WTC11 (cell line): ENCODE measurements around the gene OGDH.

Source experiments
- AR ChIP-seq: fragments of 250-450 bp; sonication (Bioruptor Pico); IDR thresholded peaks from 2 replicates; pipeline ENCODE4 v1.9.0; 2021; ENCODE audit warnings: mild to moderate bottlenecking
- CBFB ChIP-seq: sonication (generic); formaldehyde crosslinking; IDR thresholded peaks from 2 replicates; pipeline ENCODE4 v1.8.1; 2022; ENCODE audit warnings: mild to moderate bottlenecking, low read depth, missing genetic modification reagents
- CTCF ChIP-seq: fragments of 200-600 bp; IDR thresholded peaks from 2 replicates; pipeline ENCODE4 v1.8.0; 2022; ENCODE audit warnings: antibody characterized with exemption
- EMX1 ChIP-seq: fragments of 250-450 bp; sonication (Bioruptor Pico); IDR thresholded peaks from 2 replicates; pipeline ENCODE4 v1.8.0; 2021; ENCODE audit warnings: mild to moderate bottlenecking
- MAX ChIP-seq: sonication (generic); formaldehyde crosslinking; IDR thresholded peaks from 2 replicates; pipeline ENCODE4 v1.8.0; 2022; ENCODE audit warnings: mild to moderate bottlenecking, missing genetic modification reagents
- NR3C1 ChIP-seq: sonication (generic); formaldehyde crosslinking; conservative IDR thresholded peaks from 2 replicates; pipeline ENCODE4 v1.8.1; 2023; ENCODE audit warnings: low read depth, mild to moderate bottlenecking, missing genetic modification reagents
- PREB ChIP-seq: sonication (generic); formaldehyde crosslinking; IDR thresholded peaks from 2 replicates; pipeline ENCODE4 v1.8.1; 2022; ENCODE audit warnings: mild to moderate bottlenecking, missing genetic modification reagents, moderate library complexity, borderline replicate concordance
- SP1 ChIP-seq: sonication (generic); formaldehyde crosslinking; conservative IDR thresholded peaks from 2 replicates; pipeline ENCODE4 v1.8.1; 2022; ENCODE audit warnings: missing genetic modification reagents
- TEAD1 ChIP-seq: sonication (generic); formaldehyde crosslinking; IDR thresholded peaks from 2 replicates; pipeline ENCODE4 v1.8.0; 2022; ENCODE audit warnings: mild to moderate bottlenecking, missing genetic modification reagents
- TP53 ChIP-seq: sonication (generic); formaldehyde crosslinking; IDR thresholded peaks from 2 replicates; pipeline ENCODE4 v1.8.1; 2023; ENCODE audit warnings: mild to moderate bottlenecking, missing genetic modification reagents
- USF1 ChIP-seq: sonication (generic); formaldehyde crosslinking; IDR thresholded peaks from 2 replicates; pipeline ENCODE4 v1.8.0; 2022; ENCODE audit warnings: mild to moderate bottlenecking, missing genetic modification reagents
- ZBTB21 ChIP-seq: sonication (generic); formaldehyde crosslinking; IDR thresholded peaks from 2 replicates; pipeline ENCODE4 v1.8.1; 2023; ENCODE audit warnings: mild to moderate bottlenecking, missing genetic modification reagents, borderline replicate concordance

- TF ChIP-seq SP1 (CRISPR knock-in tag) (no peak), CTCF (no peak), MAX (no peak), AR (CRISPR knock-in tag) (no peak), TP53 (no peak), TEAD1 (CRISPR knock-in tag) (no peak), EMX1 (CRISPR knock-in tag) (no peak), CBFB (CRISPR knock-in tag) (no peak), ZBTB21 (CRISPR knock-in tag) (no peak), USF1 (CRISPR knock-in tag) (no peak), PREB (no peak), NR3C1 (CRISPR knock-in tag) (no peak)
Observed at GRCh38 chr7:44666566-44666965, 60.1 kb downstream of the OGDH start.
